GM12874 (cell line): ENCODE measurements around the gene IL17D.

Experiments used
- TF ChIP-seq, protein P1 (sequence below): IDR thresholded peaks from 2 replicates; pipeline ENCODE4 v1.5.1; 2011; ENCODE audit warnings: low read depth, mild to moderate bottlenecking, control low read depth, low read length, moderate library complexity; ENCODE audit not compliant: insufficient read depth

Gene IL17D

DNA sequence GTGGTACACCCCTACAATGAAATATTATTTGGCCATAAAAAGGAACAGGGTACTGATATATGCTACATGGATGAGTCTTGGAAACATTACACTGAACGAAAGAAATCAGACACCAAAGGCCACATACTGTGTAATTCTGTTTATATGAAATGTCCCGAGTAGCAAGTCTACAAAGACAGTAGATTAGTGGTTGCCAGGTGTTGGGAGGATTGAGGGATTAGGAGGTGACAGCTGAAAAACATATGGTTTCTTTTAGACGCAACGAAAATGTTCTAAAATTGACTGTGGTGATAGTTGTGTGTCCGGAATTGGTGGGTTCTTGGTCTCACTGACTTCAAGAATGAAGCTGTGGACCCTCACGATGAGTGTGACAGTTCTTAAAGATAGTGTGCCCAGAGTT is 35.1 kb downstream of the IL17D start:
- TF ChIP-seq, protein P1, sequence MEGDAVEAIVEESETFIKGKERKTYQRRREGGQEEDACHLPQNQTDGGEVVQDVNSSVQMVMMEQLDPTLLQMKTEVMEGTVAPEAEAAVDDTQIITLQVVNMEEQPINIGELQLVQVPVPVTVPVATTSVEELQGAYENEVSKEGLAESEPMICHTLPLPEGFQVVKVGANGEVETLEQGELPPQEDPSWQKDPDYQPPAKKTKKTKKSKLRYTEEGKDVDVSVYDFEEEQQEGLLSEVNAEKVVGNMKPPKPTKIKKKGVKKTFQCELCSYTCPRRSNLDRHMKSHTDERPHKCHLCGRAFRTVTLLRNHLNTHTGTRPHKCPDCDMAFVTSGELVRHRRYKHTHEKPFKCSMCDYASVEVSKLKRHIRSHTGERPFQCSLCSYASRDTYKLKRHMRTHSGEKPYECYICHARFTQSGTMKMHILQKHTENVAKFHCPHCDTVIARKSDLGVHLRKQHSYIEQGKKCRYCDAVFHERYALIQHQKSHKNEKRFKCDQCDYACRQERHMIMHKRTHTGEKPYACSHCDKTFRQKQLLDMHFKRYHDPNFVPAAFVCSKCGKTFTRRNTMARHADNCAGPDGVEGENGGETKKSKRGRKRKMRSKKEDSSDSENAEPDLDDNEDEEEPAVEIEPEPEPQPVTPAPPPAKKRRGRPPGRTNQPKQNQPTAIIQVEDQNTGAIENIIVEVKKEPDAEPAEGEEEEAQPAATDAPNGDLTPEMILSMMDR, result no peak

DNA sequence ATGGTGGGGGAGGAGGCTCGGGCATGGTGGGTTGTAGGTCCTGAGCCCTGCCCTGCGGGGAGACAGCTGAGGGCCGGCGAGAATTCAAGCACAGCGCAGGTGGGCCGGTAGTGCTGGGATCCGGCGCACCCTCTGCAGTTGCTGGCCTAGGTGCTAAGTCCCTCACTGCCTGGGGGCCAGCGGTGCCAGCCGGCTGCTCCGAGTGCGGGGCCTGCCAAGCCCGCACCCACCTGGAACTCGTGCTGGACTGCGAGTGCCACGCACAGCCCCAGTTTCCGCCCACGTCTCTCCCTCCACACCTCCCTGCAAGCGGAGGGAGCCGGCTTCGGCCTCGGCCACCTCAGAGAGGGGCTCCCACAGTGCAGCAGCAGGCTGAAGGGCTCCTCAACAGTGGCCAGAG is 36.5 kb downstream of the IL17D start:
- TF ChIP-seq, protein P1, result no peak

DNA sequence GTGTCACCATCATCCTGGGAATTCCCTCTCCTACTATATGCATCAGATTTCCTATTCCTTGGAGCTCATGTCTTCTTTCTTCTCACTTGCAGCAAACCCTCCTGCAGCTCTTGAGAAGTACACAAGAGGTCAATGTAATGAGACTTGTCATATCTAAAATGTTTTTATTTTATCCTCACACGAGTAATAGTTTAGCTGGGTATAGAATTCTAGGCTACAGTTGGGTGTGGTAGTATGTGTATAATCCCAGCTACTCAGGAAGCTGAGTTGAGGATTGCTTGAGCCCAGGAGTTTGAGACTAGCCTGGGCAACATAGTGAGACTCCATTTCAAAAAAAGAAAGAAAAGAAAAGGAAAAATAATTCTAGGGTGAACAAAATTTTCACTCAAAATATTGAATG is 45.9 kb downstream of the IL17D start:
- TF ChIP-seq, protein P1, result no peak

DNA sequence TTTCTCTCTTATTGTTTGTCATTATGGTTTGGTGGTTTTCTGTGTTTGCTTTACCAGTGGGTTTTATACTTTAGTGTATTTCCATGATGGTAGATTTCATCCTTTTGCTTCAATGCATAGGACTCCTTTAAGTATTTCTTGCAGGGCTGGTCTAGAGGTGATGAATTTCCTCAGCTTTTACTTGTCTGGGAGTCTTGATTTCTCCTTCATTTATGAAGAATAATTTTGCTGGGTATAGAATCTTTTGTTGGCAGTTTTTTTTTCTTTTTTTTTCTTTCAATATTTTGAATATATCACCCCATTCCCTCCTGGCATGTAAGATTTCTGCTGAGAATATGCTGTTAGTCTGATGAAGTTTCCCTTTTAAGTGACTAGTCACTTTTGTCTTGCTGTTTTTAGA is 50.5 kb downstream of the IL17D start:
- TF ChIP-seq, protein P1, result no peak

DNA sequence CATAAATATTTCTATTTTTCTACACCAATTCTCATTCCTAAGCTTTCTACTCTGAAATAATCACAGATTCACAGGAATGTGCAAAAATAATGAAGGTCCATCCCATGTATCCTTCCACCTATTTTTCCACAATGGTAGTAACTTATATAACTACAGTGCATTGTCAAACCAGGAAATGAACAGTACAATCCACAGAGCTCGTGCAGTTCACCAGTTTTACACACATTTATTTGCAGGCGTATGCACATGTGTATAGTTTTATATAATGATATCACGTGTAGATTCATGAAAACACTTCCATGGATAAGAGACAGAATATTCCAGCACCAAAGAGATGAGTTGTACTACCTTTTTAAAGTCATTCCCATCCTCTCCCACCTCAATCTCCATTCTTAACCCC is 57.4 kb downstream of the IL17D start:
- TF ChIP-seq, protein P1, result no peak

DNA sequence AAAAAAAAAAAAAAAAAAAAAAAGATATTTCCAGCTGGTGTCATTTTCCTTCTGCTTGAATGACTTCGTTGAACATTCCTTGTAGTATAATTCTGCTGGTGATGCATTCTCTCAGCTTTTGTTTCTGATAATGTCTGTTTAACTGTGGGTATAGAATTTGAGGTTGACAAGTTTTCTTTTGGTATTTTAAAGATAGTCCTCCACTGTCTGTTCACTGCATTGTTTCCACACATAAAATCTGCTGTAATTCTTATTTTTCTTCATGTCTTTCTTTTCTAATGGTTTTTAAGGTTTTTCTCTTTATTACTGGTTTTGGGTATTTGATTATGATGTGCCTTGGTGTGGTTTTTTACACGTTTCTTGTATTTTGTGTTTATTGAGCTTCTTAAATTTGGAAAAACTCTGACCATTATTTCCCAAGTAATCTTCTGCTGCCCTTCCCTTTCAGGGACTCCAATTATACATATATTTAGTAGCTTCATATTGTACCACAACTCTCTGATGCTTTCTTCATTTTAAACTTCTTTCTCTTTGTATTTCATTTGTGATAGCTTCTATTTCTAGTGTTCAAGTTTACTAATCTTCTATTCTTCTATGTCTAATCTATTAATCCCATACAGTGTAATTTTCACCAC is 63.9 kb downstream of the IL17D start:
- TF ChIP-seq, protein P1, result no peak

DNA sequence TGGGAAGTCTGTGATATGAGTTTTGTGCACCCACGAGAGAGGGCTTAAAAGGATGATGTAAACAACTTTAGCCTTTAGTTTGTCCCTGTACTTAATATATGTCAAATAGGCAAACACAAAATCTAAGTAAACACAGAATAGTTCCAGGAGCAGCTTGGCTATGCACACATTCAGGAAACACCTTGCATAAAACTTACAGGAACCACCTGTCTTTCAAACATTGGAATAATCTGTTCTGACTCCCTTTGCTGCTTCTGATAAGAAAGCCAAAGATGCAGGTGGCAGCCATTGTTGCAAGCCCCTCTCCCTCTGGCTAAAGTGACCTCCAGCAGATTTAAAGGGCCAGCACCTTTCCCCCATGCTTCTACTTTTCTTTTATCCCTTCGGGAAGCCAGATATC is 65.6 kb downstream of the IL17D start:
- TF ChIP-seq, protein P1, result no peak
